Testis (tissue), 3 donors: Measurements from ENCODE around the gene IKZF1. TPM values are rescaled to one million over a fixed set of nuclear protein-coding genes. Genes with fewer than 3 reads are reported as not detected.

Experiments
- DNase-seq: peaks from one replicate; pipeline ENCODE4 v3.0.0-alpha.2; 2019
- H3K27ac ChIP-seq, 2 donors: fragments of 200-600 bp; sonication (generic); one replicate each; pipeline ENCODE4 v1.5.1; 2019
- H3K27me3 ChIP-seq: fragments of 200-600 bp; sonication (generic); one replicate; pipeline ENCODE4 v1.5.1; 2019
- H3K36me3 ChIP-seq: fragments of 200-600 bp; sonication (generic); one replicate; pipeline ENCODE4 v1.5.1; 2017; ENCODE audit warnings: low read depth; ENCODE audit errors: missing control alignments
- H3K4me1 ChIP-seq: fragments of 200-600 bp; sonication (generic); one replicate; pipeline ENCODE4 v1.5.1; 2019
- H3K4me3 ChIP-seq, 2 donors: fragments of 200-600 bp; sonication (generic); one replicate each; pipeline ENCODE4 v1.5.1; 2017 to 2019
- H3K9me3 ChIP-seq: fragments of 200-600 bp; sonication (generic); one replicate; pipeline ENCODE4 v1.5.1; 2017
- POLR2A ChIP-seq: fragments of 450-650 bp; IDR thresholded peaks from one replicate; pipeline ENCODE4 v1.6.1; 2017; ENCODE audit warnings: antibody characterized with exemption, mild to moderate bottlenecking, moderate library complexity
- WGBS, 2 donors: methylation state at CpG; one replicate each; pipeline ENCODE4 v1.1.5; 2018; 5-methylcytosine and 5-hydroxymethylcytosine counted together
- intact Hi-C: fragments of 100-400 bp; cut with DNase I; formaldehyde crosslinking; loops from one replicate; pipeline ENCODE4 v1.15.1; 2023; ENCODE audit warnings: low total_unique reads
- polyA plus RNA-seq: library from polyadenylated mRNA; stranded (reverse); fragments of 350-450 nt; fragmentation: Illumina TruSeq; extraction: RNeasy Lipid Tissue Mini Kit (QIAGEN cat#74804); gene quantifications from one replicate; pipeline ENCODE4 v1.2.3, GENCODE V29; 2014; ENCODE audit warnings: low read depth, low replicate concordance; ENCODE audit not compliant: insufficient read depth
- total RNA-seq, 2 donors: library from RNA; depleted of rRNA; stranded (reverse); fragments of >200 nt; gene quantifications; one replicate each; pipeline ENCODE4 v1.2.3, GENCODE V29; 2016
- TF ChIP-seq, protein P1 (sequence below), 3 experiments: fragments of 450-650 bp in 2 of 3; fragments of 200-600 bp in 1 of 3; sonication (generic) in 1 of 3; IDR thresholded peaks; one replicate each; pipeline ENCODE4 v1.5.1; 2016 to 2019; ENCODE audit warnings: antibody characterized with exemption in 3 of 3, mild to moderate bottlenecking in 2 of 3, moderate library complexity in 1 of 3

Gene IKZF1
- total and polyA plus RNA-seq, 3 donors from 2014 or later, result 4.2 to 10.4 (median 9.9) TPM

DNA sequence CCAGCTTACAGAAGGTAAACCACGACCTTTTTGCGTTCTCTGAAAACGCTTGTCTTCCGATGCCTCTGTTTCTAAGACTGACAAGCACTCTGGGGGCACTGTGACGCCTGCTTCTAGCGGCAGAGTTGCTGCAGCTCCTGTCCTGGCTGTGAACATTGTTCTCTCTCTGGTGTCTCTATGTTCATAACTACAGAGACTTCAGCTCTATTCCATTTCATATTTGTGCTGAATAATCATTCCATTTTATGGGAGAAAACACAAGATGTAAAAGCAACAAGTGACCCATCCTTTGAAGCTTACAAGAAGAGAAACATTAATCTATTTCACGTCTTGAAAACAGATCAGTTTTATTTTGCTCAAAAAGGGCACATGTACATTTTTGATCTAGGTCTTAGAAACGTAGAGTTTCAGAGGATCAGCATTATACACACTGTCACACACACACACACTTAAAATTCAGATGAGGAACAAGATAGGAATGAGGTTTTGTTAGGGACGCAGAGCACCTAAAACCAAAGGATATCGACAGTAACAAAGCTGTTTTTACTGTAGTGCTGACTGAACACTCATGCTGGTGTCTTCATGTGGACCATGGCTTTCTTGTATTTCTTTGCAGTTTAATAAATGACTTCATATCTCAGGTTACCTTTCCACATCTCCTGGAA, 3.0 kb downstream of the IKZF1 start:
- 63 to 65% methylated on average over 10 of the region's 10 CpGs for WGBS, 2 donors
- H3K4me1 ChIP-seq, result no peaks in the 10 kb centered on the region
- no peak overlapping the region for H3K27ac ChIP-seq
- H3K27me3 ChIP-seq, result no peaks in the 10 kb centered on the region
- H3K9me3 ChIP-seq, result no peaks in the 10 kb centered on the region
- no peak overlapping the region for H3K4me3 ChIP-seq
- intact Hi-C loops, result no loop called here
- DNase-seq, result no peak
- no peaks in the 10 kb centered on the region for H3K36me3 ChIP-seq
- TF ChIP-seq, protein P1, sequence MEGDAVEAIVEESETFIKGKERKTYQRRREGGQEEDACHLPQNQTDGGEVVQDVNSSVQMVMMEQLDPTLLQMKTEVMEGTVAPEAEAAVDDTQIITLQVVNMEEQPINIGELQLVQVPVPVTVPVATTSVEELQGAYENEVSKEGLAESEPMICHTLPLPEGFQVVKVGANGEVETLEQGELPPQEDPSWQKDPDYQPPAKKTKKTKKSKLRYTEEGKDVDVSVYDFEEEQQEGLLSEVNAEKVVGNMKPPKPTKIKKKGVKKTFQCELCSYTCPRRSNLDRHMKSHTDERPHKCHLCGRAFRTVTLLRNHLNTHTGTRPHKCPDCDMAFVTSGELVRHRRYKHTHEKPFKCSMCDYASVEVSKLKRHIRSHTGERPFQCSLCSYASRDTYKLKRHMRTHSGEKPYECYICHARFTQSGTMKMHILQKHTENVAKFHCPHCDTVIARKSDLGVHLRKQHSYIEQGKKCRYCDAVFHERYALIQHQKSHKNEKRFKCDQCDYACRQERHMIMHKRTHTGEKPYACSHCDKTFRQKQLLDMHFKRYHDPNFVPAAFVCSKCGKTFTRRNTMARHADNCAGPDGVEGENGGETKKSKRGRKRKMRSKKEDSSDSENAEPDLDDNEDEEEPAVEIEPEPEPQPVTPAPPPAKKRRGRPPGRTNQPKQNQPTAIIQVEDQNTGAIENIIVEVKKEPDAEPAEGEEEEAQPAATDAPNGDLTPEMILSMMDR (IDR thresholded peaks at IDR 0.05), result no peak
- no peak for TF ChIP-seq POLR2A

DNA sequence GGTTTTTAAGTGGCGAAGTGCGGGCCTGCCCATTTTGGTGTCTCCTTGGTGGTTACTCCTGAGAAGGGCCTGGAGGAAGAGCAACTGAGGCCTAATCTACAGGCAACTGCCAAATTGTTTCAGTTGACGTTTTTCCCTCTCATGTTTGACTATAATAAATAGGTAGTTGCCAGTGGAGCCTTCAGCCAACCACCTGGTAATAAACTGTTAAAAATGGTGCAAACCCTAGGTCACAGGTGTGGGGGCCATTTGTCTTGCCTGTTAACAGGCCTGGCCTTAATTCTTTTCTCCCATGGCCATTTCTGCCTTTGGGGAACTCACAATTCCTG, 3.7 kb downstream of the IKZF1 start:
- no peak for DNase-seq
- Histone ChIP-seq H3K4me1 (no peaks in the 10 kb centered on the region), H3K27ac (no peak overlapping the region), H3K36me3 (no peaks in the 10 kb centered on the region), H3K27me3 (no peaks in the 10 kb centered on the region), H3K9me3 (no peaks in the 10 kb centered on the region), H3K4me3 (no peak overlapping the region)
- intact Hi-C loops, result no loop called here
- 79 to 89% methylated on average over 3 of the region's 3 CpGs for WGBS, 2 donors
- TF ChIP-seq, protein P1 (IDR thresholded peaks at IDR 0.05), result no peak
- no peak for TF ChIP-seq POLR2A

GRCh38 chr7:50308532-50309385, 4.2 kb downstream of the IKZF1 start:
- Histone ChIP-seq H3K27me3 (no peaks in the 10 kb centered on the region), H3K36me3 (no peaks in the 10 kb centered on the region), H3K9me3 (no peaks in the 10 kb centered on the region), H3K4me1 (no peaks in the 10 kb centered on the region), H3K4me3 (no peak overlapping the region), H3K27ac (no peak overlapping the region)
- DNase-seq, result no peak
- intact Hi-C loops, result no loop called here
- 74% methylated on average over 18 of the region's 18 CpGs for WGBS, 2 donors
- TF ChIP-seq, protein P1 (IDR thresholded peaks at IDR 0.05), result no peak
- no peak for TF ChIP-seq POLR2A

DNA sequence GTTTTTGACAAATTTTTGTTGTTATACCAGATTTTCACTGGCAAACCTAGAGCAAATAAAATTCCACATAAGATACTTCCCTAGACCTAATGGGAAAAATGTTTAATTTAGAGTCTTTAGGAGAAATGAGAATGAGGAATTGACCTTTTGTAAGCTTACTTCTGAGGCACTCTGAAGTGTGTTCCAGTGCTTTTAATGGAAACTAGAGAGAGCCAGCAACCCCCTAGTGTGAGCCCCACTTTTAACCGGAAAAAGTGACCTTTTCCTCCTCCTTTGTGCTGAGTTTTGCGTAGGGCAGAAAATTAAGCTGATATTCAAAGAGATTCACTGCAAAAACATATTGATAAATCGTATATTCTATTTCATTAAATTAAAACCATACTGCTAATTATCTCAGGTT, 5.2 kb downstream of the IKZF1 start:
- no peak for DNase-seq
- Histone ChIP-seq H3K27me3 (no peaks in the 10 kb centered on the region), H3K4me1 (no peaks in the 10 kb centered on the region), H3K9me3 (no peaks in the 10 kb centered on the region), H3K36me3 (no peaks in the 10 kb centered on the region), H3K27ac (no peak overlapping the region), H3K4me3 (no peak overlapping the region)
- TF ChIP-seq, protein P1 (IDR thresholded peaks at IDR 0.05), result no peak
- TF ChIP-seq POLR2A, result no peak
- intact Hi-C loops, result no loop called here
- 69 to 78% methylated on average over 3 of the region's 3 CpGs for WGBS, 2 donors
